ENCODE results near the gene SNX14.
"Not testable (repeated sequence)": the region's sequence is repeated elsewhere in the genome, so short reads cannot be mapped to it uniquely, and the experiment has no call there.

Gene SNX14

GRCh38 chr6:85612690-85613474, 19.2 kb upstream of the SNX14 start:
- no peaks in the 10 kb centered on the region for H3K4me1 ChIP-seq (ENCODE audit: control insufficient read depth, insufficient read depth, low read length)
- no peak overlapping the region for H3K4me3 ChIP-seq (ENCODE audit: low read depth, low read length)
- peaks cover 6% of the 10 kb centered on the region for H3K36me3 ChIP-seq (ENCODE audit: control insufficient read depth, insufficient read depth, low read length)
- H3K9ac ChIP-seq (ENCODE audit: low read depth, low read length) = no peak overlapping the region
- no peaks in the 10 kb centered on the region for H3K9me3 ChIP-seq (ENCODE audit: control insufficient read depth, insufficient read depth, low read length)
- H3K27me3 ChIP-seq (ENCODE audit: control insufficient read depth, insufficient read depth, low read length) = no peaks in the 10 kb centered on the region

- H3K4me3 ChIP-seq (ENCODE audit: low read depth, low read length) = no peak overlapping the region
- H3K36me3 ChIP-seq (ENCODE audit: control insufficient read depth, insufficient read depth, low read length) = peaks cover 6% of the 10 kb centered on the region
- H3K9me3 ChIP-seq (ENCODE audit: control insufficient read depth, insufficient read depth, low read length) = no peaks in the 10 kb centered on the region
- H3K4me1 ChIP-seq (ENCODE audit: control insufficient read depth, insufficient read depth, low read length) = no peaks in the 10 kb centered on the region
- H3K27me3 ChIP-seq (ENCODE audit: control insufficient read depth, insufficient read depth, low read length) = no peaks in the 10 kb centered on the region
- H3K9ac ChIP-seq (ENCODE audit: low read depth, low read length) = no peak overlapping the region
Observed at GRCh38 chr6:85610182-85610895, 16.7 kb upstream of the SNX14 start.

GRCh38 chr6:85602100-85602499, 8.4 kb upstream of the SNX14 start:
- H3K9ac ChIP-seq (ENCODE audit: low read depth, low read length) = no peak overlapping the region
- H3K4me3 ChIP-seq (ENCODE audit: low read depth, low read length) = no peak overlapping the region
- no peaks in the 10 kb centered on the region for H3K4me1 ChIP-seq (ENCODE audit: control insufficient read depth, insufficient read depth, low read length)
- no peaks in the 10 kb centered on the region for H3K36me3 ChIP-seq (ENCODE audit: control insufficient read depth, insufficient read depth, low read length)
- no peaks in the 10 kb centered on the region for H3K27me3 ChIP-seq (ENCODE audit: control insufficient read depth, insufficient read depth, low read length)
- H3K9me3 ChIP-seq (ENCODE audit: control insufficient read depth, insufficient read depth, low read length) = no peaks in the 10 kb centered on the region

- Histone ChIP-seq H3K4me3 (ENCODE audit: low read depth, low read length) (no peak overlapping the region), H3K9me3 (ENCODE audit: control insufficient read depth, insufficient read depth, low read length) (no peaks in the 10 kb centered on the region), H3K36me3 (ENCODE audit: control insufficient read depth, insufficient read depth, low read length) (no peaks in the 10 kb centered on the region), H3K27me3 (ENCODE audit: control insufficient read depth, insufficient read depth, low read length) (peaks cover 3% of the 10 kb centered on the region), H3K4me1 (ENCODE audit: control insufficient read depth, insufficient read depth, low read length) (no peaks in the 10 kb centered on the region), H3K9ac (ENCODE audit: low read depth, low read length) (no peak overlapping the region)
Observed at GRCh38 chr6:85600713-85601313, 7.2 kb upstream of the SNX14 start.

GRCh38 chr6:85594197-85594930, 706 bp upstream of the SNX14 start:
- H3K9me3 ChIP-seq (ENCODE audit: control insufficient read depth, insufficient read depth, low read length) = no peaks in the 10 kb centered on the region
- H3K9ac ChIP-seq (ENCODE audit: low read depth, low read length) = peak overlapping the region; percentile 87
- no peaks in the 10 kb centered on the region for H3K36me3 ChIP-seq (ENCODE audit: control insufficient read depth, insufficient read depth, low read length)
- H3K4me3 ChIP-seq (ENCODE audit: low read depth, low read length) = peak overlapping the region; percentile 93
- H3K27me3 ChIP-seq (ENCODE audit: control insufficient read depth, insufficient read depth, low read length) = peaks cover 5% of the 10 kb centered on the region
- H3K4me1 ChIP-seq (ENCODE audit: control insufficient read depth, insufficient read depth, low read length) = no peaks in the 10 kb centered on the region

- Histone ChIP-seq H3K9me3 (ENCODE audit: control insufficient read depth, insufficient read depth, low read length) (no peaks in the 10 kb centered on the region), H3K4me3 (ENCODE audit: low read depth, low read length) (no peak overlapping the region), H3K27me3 (ENCODE audit: control insufficient read depth, insufficient read depth, low read length) (peaks cover 5% of the 10 kb centered on the region), H3K36me3 (ENCODE audit: control insufficient read depth, insufficient read depth, low read length) (no peaks in the 10 kb centered on the region), H3K4me1 (ENCODE audit: control insufficient read depth, insufficient read depth, low read length) (no peaks in the 10 kb centered on the region), H3K9ac (ENCODE audit: low read depth, low read length) (no peak overlapping the region)
Observed at GRCh38 chr6:85592033-85592432, 1.6 kb downstream of the SNX14 start.

- H3K36me3 ChIP-seq (ENCODE audit: control insufficient read depth, insufficient read depth, low read length) = no peaks in the 10 kb centered on the region
- no peak overlapping the region for H3K4me3 ChIP-seq (ENCODE audit: low read depth, low read length)
- no peaks in the 10 kb centered on the region for H3K4me1 ChIP-seq (ENCODE audit: control insufficient read depth, insufficient read depth, low read length)
- peaks cover 3% of the 10 kb centered on the region for H3K27me3 ChIP-seq (ENCODE audit: control insufficient read depth, insufficient read depth, low read length)
- no peaks in the 10 kb centered on the region for H3K9me3 ChIP-seq (ENCODE audit: control insufficient read depth, insufficient read depth, low read length)
- no peak overlapping the region for H3K9ac ChIP-seq (ENCODE audit: low read depth, low read length)
Observed at GRCh38 chr6:85591207-85591606, 2.5 kb downstream of the SNX14 start.

- Histone ChIP-seq H3K36me3 (ENCODE audit: control insufficient read depth, insufficient read depth, low read length) (no peaks in the 10 kb centered on the region), H3K4me3 (ENCODE audit: low read depth, low read length) (no peak overlapping the region), H3K4me1 (ENCODE audit: control insufficient read depth, insufficient read depth, low read length) (peaks cover 6% of the 10 kb centered on the region), H3K9me3 (ENCODE audit: control insufficient read depth, insufficient read depth, low read length) (no peaks in the 10 kb centered on the region), H3K27me3 (ENCODE audit: control insufficient read depth, insufficient read depth, low read length) (no peaks in the 10 kb centered on the region), H3K9ac (ENCODE audit: low read depth, low read length) (no peak overlapping the region)
Observed at GRCh38 chr6:85585741-85586140, 7.9 kb downstream of the SNX14 start.

- not testable (repeated sequence) for H3K27me3 ChIP-seq (ENCODE audit: control insufficient read depth, insufficient read depth, low read length); H3K9me3 ChIP-seq (ENCODE audit: control insufficient read depth, insufficient read depth, low read length); H3K9ac ChIP-seq (ENCODE audit: low read depth, low read length); H3K36me3 ChIP-seq (ENCODE audit: control insufficient read depth, insufficient read depth, low read length); H3K4me3 ChIP-seq (ENCODE audit: low read depth, low read length)
- peaks cover 12% of the 10 kb centered on the region for H3K4me1 ChIP-seq (ENCODE audit: control insufficient read depth, insufficient read depth, low read length)
Observed at GRCh38 chr6:85582832-85583231, 10.8 kb downstream of the SNX14 start.

GRCh38 chr6:85581572-85581971, 12.1 kb downstream of the SNX14 start:
- Histone ChIP-seq H3K4me1 (ENCODE audit: control insufficient read depth, insufficient read depth, low read length) (peaks cover 12% of the 10 kb centered on the region), H3K27me3 (ENCODE audit: control insufficient read depth, insufficient read depth, low read length) (no peaks in the 10 kb centered on the region), H3K9ac (ENCODE audit: low read depth, low read length) (no peak overlapping the region), H3K36me3 (ENCODE audit: control insufficient read depth, insufficient read depth, low read length) (no peaks in the 10 kb centered on the region), H3K9me3 (ENCODE audit: control insufficient read depth, insufficient read depth, low read length) (no peaks in the 10 kb centered on the region), H3K4me3 (ENCODE audit: low read depth, low read length) (no peak overlapping the region)

GRCh38 chr6:85580878-85581267, 12.8 kb downstream of the SNX14 start:
- no peak overlapping the region for H3K4me3 ChIP-seq (ENCODE audit: low read depth, low read length)

More at GRCh38 chr6:85580878-85581267, 12.8 kb downstream of the SNX14 start:
- peaks cover 12% of the 10 kb centered on the region for H3K4me1 ChIP-seq (ENCODE audit: control insufficient read depth, insufficient read depth, low read length)
- H3K9ac ChIP-seq (ENCODE audit: low read depth, low read length) = peak overlapping the region; percentile 24
- no peaks in the 10 kb centered on the region for H3K36me3 ChIP-seq (ENCODE audit: control insufficient read depth, insufficient read depth, low read length)
- no peaks in the 10 kb centered on the region for H3K9me3 ChIP-seq (ENCODE audit: control insufficient read depth, insufficient read depth, low read length)
- no peaks in the 10 kb centered on the region for H3K27me3 ChIP-seq (ENCODE audit: control insufficient read depth, insufficient read depth, low read length)
